Measurements from ENCODE around the gene ZNF319. TPM values are rescaled to one million over a fixed set of nuclear protein-coding genes. Genes with fewer than 3 reads are reported as not detected.

Gene ZNF319
- total RNA-seq (2012; rRNA removed): 0.83 and 0.90 TPM in 2 replicates
- 6.3 TPM in 2 replicates for polyA plus RNA-seq (2012; rRNA removed)
- 6.7 and 10.4 TPM in 2 replicates for polyA plus RNA-seq (2012; cell fraction: cytosol; rRNA removed)
- polyA plus RNA-seq (2012; cell fraction: nucleus; rRNA removed; ENCODE audit: low replicate concordance): 5.8 and 8.9 TPM in 2 replicates
- percentile 47 among the genes with signal in this experiment for Bru-seq, nascent RNA
- BruChase-seq, experiment 1, labeled RNA remaining after a 6-hour chase: percentile 43 among the genes with signal in this experiment
- percentile 54 among the genes with signal in this experiment for BruChase-seq, experiment 2, labeled RNA remaining after a 2-hour chase
- long read RNA-seq, partial matches to known transcripts: 0 of 6 reads
- long read RNA-seq, other reads (novel, unspliced or antisense): 6 of 6 reads

DNA sequence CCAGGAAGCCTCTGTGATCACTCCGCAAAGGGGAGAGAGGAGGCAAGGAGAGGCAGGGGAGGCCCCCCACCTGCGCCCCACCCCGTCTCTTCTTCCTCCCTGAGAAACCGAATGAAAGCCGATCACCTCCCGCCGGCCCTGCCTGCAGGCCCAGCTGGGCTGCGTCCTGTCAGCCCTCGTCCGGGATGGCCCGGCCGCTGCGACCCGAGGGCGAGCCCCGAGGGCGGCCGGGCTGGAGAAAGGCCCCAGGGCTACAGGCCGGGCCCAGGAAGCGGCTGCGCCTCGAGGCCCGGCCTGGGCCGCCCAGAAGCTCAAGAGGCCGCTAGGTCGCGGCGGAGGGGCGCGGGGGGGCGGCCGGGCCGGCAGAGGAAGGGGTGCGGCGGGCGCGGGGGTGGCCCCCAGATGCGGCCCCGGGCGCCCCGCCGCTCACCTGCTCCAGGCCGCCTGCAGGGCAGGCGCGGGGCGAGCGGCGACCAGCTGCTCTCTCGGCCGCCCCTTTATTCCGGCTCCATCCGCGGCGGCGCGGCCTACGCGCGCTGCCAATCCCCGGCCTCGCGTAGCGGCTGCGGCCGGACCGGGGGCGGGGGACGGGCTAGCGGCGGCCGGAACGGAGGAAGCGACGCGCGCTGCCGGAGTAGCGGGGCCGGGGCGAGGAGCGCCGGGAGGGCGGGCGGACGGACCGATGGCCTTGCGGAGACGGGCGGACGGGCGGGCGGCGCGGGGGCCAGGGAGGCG, at the start of gene ZNF319:
ZNF319 (minus strand) TSS at position 702 of the 735 bp plus-strand sequence. CDS start 2,407 bp downstream, outside the sequence.
- H2BK20ac ChIP-seq (ENCODE audit: low read depth, low read length): no peak within 1 kb of the TSS
- peak within 1 kb of the TSS; percentile 70 for H3K4me3 ChIP-seq (ENCODE audit: insufficient read depth, low read depth, low read length)
- no TSS peak for BruUV-seq (replicated peaks)
- H3K9me1 ChIP-seq (ENCODE audit: insufficient read depth, low read length): peaks cover 11% of the 10 kb centered on the region; the same call in 1 of the 2 replicates
- H4K8ac ChIP-seq (ENCODE audit: low read depth in 2 of 2, low read length in 2 of 2): peak within 1 kb of the TSS; percentile 50 to 84; a peak in 3 of 4 replicates
- ChIA-PET POLR2A (ENCODE audit: unreplicated experiment) (interaction anchor here (0.8 kb wide), 1 partner anchor 9 kb away, joined by 4 read pairs; no protein-coding TSS in a partner anchor), CTCF (interaction anchor here (0.6 kb wide), 1 partner anchor 185 kb away, joined by 3 read pairs; no protein-coding TSS in a partner anchor)
- H3K9me3 ChIP-seq (ENCODE audit: control insufficient read depth, insufficient read depth, low read length): no peaks in the 10 kb centered on the region
- peak within 1 kb of the TSS; percentile 13 for H3K23ac ChIP-seq (ENCODE audit: low read depth, low read length)
- H2AFZ ChIP-seq (replicated peaks; ENCODE audit: low read length, poor library complexity): peak within 1 kb of the TSS; percentile 100
- dilution Hi-C loops (cut with HindIII; ENCODE audit: low sequenced_read_pairs, unreplicated experiment) (no loop called here), intact Hi-C loops (cut with micrococcal nuclease) (loop anchor here (2.0 to 10.0 kb wide), 4 partner anchors 199 to 423 kb away; no protein-coding TSS in a partner anchor), in situ Hi-C loops (cut with MboI; ENCODE audit: low sequenced_read_pairs) (loop anchor here (5.0 to 10.0 kb wide), 3 partner anchors 103 to 435 kb away; no protein-coding TSS in a partner anchor)
- peaks cover 12% of the 10 kb centered on the region for H3K4me1 ChIP-seq (ENCODE audit: control insufficient read depth, insufficient read depth, low read length)
- H2BK15ac ChIP-seq (ENCODE audit: low read depth, low read length): no peak within 1 kb of the TSS
- H3K79me1 ChIP-seq (ENCODE audit: low read depth in 1 of 2, low read length in 2 of 2): peaks cover 18 to 57% of the 10 kb centered on the region in 2 experiments
- H3K56ac ChIP-seq (ENCODE audit: extremely low read depth, insufficient read depth, low read length): no peak within 1 kb of the TSS
- peak within 1 kb of the TSS; percentile 74; the same call in 1 of the 2 replicates for H2BK120ac ChIP-seq (ENCODE audit: low read depth, low read length)
- peak within 1 kb of the TSS; percentile 87 for H3K14ac ChIP-seq (replicated peaks; ENCODE audit: low read depth, low read length)
- no peaks in the 10 kb centered on the region for H3K27me3 ChIP-seq (ENCODE audit: control insufficient read depth, insufficient read depth, low read length)
- peak within 1 kb of the TSS; percentile 72; the same call in 1 of the 2 replicates for H4K91ac ChIP-seq (ENCODE audit: insufficient read depth, low read depth, low read length)
- peaks cover 10% of the 10 kb centered on the region for H4K20me1 ChIP-seq (ENCODE audit: insufficient read depth, low read length)
- TF ChIP-seq, protein P1, sequence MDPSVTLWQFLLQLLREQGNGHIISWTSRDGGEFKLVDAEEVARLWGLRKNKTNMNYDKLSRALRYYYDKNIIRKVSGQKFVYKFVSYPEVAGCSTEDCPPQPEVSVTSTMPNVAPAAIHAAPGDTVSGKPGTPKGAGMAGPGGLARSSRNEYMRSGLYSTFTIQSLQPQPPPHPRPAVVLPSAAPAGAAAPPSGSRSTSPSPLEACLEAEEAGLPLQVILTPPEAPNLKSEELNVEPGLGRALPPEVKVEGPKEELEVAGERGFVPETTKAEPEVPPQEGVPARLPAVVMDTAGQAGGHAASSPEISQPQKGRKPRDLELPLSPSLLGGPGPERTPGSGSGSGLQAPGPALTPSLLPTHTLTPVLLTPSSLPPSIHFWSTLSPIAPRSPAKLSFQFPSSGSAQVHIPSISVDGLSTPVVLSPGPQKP (IDR thresholded peaks at IDR 0.05; ENCODE audit: borderline replicate concordance, low read depth, low read length): no peak
- TF ChIP-seq RCOR1 (IDR thresholded peaks at IDR 0.05; ENCODE audit: insufficient replicate concordance, low read length) (no peak), MAZ (IDR thresholded peaks at IDR 0.05; ENCODE audit: borderline replicate concordance, low read depth, low read length) (no peak), CHD1 (IDR thresholded peaks at IDR 0.05; ENCODE audit: low read depth, low read length) (peak; percentile 63; the same call in 1 of the 2 replicates), RFX5 (IDR thresholded peaks at IDR 0.05; ENCODE audit: low read depth, low read length) (no peak), MAFK (IDR thresholded peaks at IDR 0.05; ENCODE audit: low read depth, low read length) (no peak), CEBPB (IDR thresholded peaks at IDR 0.05; ENCODE audit: low read depth, low read length) (no peak), FOS (IDR thresholded peaks at IDR 0.05; ENCODE audit: low read depth, low read length) (no peak)
- TF ChIP-seq, protein P2, sequence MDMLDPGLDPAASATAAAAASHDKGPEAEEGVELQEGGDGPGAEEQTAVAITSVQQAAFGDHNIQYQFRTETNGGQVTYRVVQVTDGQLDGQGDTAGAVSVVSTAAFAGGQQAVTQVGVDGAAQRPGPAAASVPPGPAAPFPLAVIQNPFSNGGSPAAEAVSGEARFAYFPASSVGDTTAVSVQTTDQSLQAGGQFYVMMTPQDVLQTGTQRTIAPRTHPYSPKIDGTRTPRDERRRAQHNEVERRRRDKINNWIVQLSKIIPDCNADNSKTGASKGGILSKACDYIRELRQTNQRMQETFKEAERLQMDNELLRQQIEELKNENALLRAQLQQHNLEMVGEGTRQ (IDR thresholded peaks at IDR 0.05; ENCODE audit: low read depth, low read length): no peak
- peak; percentile 22 for ATAC-seq (ENCODE audit: low read depth)
- DNase-seq: no peak
- H2AK5ac ChIP-seq (ENCODE audit: low read depth, low read length): peak within 1 kb of the TSS; percentile 72
- WGBS, 2 experiments (ENCODE audit: extremely low coverage in 2 of 2, insufficient read length in 1 of 2): 0% methylated on average over 47 of the region's 95 CpGs; no CpG with 5 or more reads in 1 of the 2 experiments
- peak within 1 kb of the TSS; percentile 85 for H3K4ac ChIP-seq (ENCODE audit: low read depth, low read length)
- peak within 1 kb of the TSS; percentile 49 for H3K27ac ChIP-seq (ENCODE audit: insufficient read depth, low read length)
- H4K5ac ChIP-seq (ENCODE audit: low read depth, low read length): no peak within 1 kb of the TSS
- peak within 1 kb of the TSS; percentile 91 for H3K4me2 ChIP-seq (ENCODE audit: low read depth, low read length)
- peaks cover 38% of the 10 kb centered on the region; the same call in 1 of the 2 replicates for H3K36me3 ChIP-seq (ENCODE audit: control insufficient read depth, insufficient read depth, low read length)
- no peak within 1 kb of the TSS for H3K18ac ChIP-seq (ENCODE audit: low read depth, low read length)
- peak within 1 kb of the TSS; percentile 46 for H2BK5ac ChIP-seq (ENCODE audit: low read depth, low read length, poor library complexity, severe bottlenecking)
- peak within 1 kb of the TSS; percentile 97 for H2AK9ac ChIP-seq (replicated peaks; ENCODE audit: low read depth, low read length, poor library complexity)
- peak within 1 kb of the TSS; percentile 77 for H3K9ac ChIP-seq (ENCODE audit: low read depth, low read length)
